NOMO-1 (cell line): ENCODE measurements around the gene TLL2.

Source experiments
- DNase-seq, 2 experiments: peaks; one replicate each; lab custom pipeline; 2025; ENCODE audit not compliant: unreplicated experiment in 2 of 2; lab: John Stamatoyannopoulos, UW

The TLL2 gene

GRCh38 chr10:96401036-96401435 is 112.7 kb downstream of the TLL2 start:
- DNase-seq, result no peak

- no peak for DNase-seq
Observed at GRCh38 chr10:96400465-96400864, 113.3 kb downstream of the TLL2 start.

- DNase-seq, result no peak
Observed at GRCh38 chr10:96397902-96398301, 115.8 kb downstream of the TLL2 start.

GRCh38 chr10:96395931-96396877 is 117.5 kb downstream of the TLL2 start:
- DNase-seq, result peak; percentile 55 to 56

GRCh38 chr10:96390460-96390864 is 123.3 kb downstream of the TLL2 start:
- DNase-seq, result no peak

GRCh38 chr10:96389785-96390184 is 123.9 kb downstream of the TLL2 start:
- no peak for DNase-seq

- no peak for DNase-seq
Observed at GRCh38 chr10:96387601-96388000, 126.1 kb downstream of the TLL2 start.

- no peak for DNase-seq
Observed at GRCh38 chr10:96387161-96387560, 126.6 kb downstream of the TLL2 start.

GRCh38 chr10:96384506-96384905 is 129.2 kb downstream of the TLL2 start:
- no peak for DNase-seq

GRCh38 chr10:96380821-96381220 is 132.9 kb downstream of the TLL2 start:
- DNase-seq, result peak; percentile 87 to 91

GRCh38 chr10:96379758-96380157 is 134.0 kb downstream of the TLL2 start:
- DNase-seq, result no peak

GRCh38 chr10:96378741-96379140 is 135.0 kb downstream of the TLL2 start:
- no peak for DNase-seq

GRCh38 chr10:96377816-96378294 is 135.9 kb downstream of the TLL2 start:
- DNase-seq, result no peak

GRCh38 chr10:96376483-96376882 is 137.2 kb downstream of the TLL2 start:
- DNase-seq, result no peak

GRCh38 chr10:96374985-96375830 is 138.5 kb downstream of the TLL2 start:
- peak; percentile 68 to 78 for DNase-seq

GRCh38 chr10:96374639-96374984 is 139.1 kb downstream of the TLL2 start:
- no peak for DNase-seq

GRCh38 chr10:96374004-96374403 is 139.7 kb downstream of the TLL2 start:
- no peak for DNase-seq

- no peak for DNase-seq
Observed at GRCh38 chr10:96371356-96371755, 142.4 kb downstream of the TLL2 start.

- DNase-seq, result peak; percentile 38 to 40
Observed at GRCh38 chr10:96370584-96371157, 143.1 kb downstream of the TLL2 start.

- DNase-seq, result no peak
Observed at GRCh38 chr10:96369890-96370583, 143.7 kb downstream of the TLL2 start.

- DNase-seq, result no peak
Observed at GRCh38 chr10:96368971-96369370, 144.8 kb downstream of the TLL2 start.
